ENCODE results near the gene ATP2A2.

ATP2A2 gene

DNA sequence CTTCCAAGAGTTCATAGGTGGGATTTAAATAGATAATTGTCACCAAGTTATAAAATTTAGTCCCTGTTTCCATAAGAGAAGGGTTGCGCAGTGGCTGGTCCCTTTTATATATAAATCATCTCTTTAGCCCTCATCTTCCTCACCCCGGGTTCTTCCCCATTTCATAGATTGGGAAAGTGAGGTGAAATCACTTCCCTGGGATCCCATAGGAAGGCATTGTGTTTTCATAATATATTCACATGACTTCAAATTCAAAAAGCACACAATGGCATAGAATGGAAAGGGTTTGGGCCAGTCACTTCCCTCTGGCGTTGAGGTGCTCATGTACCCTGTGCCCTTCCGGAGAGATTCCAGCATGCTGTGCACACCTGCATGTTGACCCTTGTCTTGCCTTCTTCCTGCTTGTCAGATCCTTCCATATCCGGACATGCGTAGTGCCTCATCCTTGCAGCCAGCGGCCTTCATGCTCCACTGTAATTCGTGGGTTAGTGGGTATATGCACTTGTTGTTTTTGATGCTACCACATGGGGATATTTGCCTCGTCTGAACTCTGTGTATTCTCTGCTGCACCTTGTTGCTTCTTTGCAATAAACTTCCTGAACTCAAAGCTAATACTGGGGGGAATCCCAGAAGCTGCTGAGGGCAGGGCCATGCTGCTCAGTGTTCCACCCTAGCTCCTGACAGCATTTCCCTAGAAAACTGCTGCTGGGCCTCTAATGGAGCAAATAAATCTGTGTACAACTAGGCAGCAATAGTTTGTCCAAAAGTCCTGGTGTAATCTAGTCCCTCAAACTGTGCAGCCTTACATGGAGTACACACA, 62.9 kb downstream of the ATP2A2 start:
- DNase-seq (ENCODE audit: low read depth, low spot score) = no peak
- TF ChIP-seq, protein P1, sequence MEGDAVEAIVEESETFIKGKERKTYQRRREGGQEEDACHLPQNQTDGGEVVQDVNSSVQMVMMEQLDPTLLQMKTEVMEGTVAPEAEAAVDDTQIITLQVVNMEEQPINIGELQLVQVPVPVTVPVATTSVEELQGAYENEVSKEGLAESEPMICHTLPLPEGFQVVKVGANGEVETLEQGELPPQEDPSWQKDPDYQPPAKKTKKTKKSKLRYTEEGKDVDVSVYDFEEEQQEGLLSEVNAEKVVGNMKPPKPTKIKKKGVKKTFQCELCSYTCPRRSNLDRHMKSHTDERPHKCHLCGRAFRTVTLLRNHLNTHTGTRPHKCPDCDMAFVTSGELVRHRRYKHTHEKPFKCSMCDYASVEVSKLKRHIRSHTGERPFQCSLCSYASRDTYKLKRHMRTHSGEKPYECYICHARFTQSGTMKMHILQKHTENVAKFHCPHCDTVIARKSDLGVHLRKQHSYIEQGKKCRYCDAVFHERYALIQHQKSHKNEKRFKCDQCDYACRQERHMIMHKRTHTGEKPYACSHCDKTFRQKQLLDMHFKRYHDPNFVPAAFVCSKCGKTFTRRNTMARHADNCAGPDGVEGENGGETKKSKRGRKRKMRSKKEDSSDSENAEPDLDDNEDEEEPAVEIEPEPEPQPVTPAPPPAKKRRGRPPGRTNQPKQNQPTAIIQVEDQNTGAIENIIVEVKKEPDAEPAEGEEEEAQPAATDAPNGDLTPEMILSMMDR (IDR thresholded peaks at IDR 0.05; ENCODE audit: low read depth, low read length) = no peak
- H3K4me3 ChIP-seq (ENCODE audit: low read depth, low read length) = no peak overlapping the region
- in situ Hi-C loops (cut with HindIII; ENCODE audit: low sequenced_read_pairs) = no loop called here

DNA sequence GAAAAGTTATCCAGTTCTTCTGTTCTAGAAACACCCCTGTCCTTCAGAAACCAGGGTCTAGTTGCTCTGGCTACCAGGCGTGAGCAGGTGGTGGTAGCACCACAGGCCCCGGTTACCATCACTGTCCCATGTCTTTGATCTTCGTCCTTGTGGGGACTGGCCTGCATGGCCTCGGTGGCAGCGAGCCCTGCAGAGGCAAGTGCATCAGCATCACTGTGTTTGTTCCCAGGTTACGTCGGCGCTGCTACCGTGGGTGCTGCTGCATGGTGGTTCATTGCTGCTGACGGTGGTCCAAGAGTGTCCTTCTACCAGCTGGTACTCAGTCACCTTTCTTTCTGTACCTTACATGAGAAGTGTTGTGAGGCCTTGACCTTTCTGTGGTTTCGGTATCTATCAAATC, 63.6 kb downstream of the ATP2A2 start:
- in situ Hi-C loops (cut with HindIII; ENCODE audit: low sequenced_read_pairs) = no loop called here
- TF ChIP-seq, protein P1 (IDR thresholded peaks at IDR 0.05; ENCODE audit: low read depth, low read length) = no peak
- no peak overlapping the region for H3K4me3 ChIP-seq (ENCODE audit: low read depth, low read length)
- DNase-seq (ENCODE audit: low read depth, low spot score) = no peak

DNA sequence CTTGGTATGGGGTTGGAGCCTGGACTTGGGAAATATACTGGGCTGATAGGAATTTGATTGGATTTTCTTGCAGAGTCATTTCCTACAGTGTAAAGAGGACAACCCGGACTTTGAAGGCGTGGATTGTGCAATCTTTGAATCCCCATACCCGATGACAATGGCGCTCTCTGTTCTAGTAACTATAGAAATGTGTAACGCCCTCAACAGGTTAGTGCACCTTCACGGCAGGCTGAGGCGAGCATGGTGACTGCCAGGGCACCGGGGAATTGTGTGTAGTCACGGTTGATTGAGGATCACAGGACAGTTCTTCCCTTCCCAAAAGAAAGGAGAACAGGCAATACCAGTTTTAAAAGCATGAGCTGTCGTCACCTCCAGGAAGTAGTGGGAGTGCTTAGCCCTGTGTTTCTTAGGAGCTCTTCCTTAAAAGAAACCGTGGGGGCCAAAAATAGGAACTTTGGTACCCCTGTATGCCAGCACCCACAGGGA, 64.2 kb downstream of the ATP2A2 start:
- in situ Hi-C loops (cut with HindIII; ENCODE audit: low sequenced_read_pairs) = no loop called here
- TF ChIP-seq, protein P1 (IDR thresholded peaks at IDR 0.05; ENCODE audit: low read depth, low read length) = no peak
- no peak for DNase-seq (ENCODE audit: low read depth, low spot score)
- H3K4me3 ChIP-seq (ENCODE audit: low read depth, low read length) = no peak overlapping the region

DNA sequence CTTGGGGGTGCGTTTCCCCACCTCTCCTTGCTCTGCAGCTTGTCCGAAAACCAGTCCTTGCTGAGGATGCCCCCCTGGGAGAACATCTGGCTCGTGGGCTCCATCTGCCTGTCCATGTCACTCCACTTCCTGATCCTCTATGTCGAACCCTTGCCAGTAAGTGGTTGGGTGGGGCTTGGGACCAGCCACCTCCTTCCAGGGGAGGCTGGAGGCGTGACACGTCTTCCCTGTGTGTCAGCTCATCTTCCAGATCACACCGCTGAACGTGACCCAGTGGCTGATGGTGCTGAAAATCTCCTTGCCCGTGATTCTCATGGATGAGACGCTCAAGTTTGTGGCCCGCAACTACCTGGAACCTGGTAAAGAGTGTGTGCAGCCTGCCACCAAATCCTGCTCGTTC, 64.9 kb downstream of the ATP2A2 start:
- DNase-seq (ENCODE audit: low read depth, low spot score) = no peak
- in situ Hi-C loops (cut with HindIII; ENCODE audit: low sequenced_read_pairs) = no loop called here

DNA sequence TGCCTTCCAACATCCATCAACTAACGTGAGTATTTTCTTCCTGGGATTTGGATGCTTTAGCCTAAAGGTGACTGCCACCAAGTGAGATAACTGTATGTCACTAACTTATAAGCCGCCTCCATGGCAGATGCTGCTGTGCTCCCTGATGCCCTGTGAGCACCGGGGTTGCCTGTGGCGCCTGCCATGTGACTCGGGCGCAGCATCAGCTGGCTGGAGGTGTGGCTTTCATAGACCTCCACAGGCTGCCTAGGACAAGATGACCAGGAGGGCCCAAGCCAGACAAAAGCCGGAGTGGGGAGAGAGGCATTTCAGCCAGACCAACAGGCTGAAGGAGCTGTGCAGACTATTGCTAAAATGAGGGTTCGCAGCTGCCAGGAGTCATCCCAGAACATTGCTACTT, 66.7 kb downstream of the ATP2A2 start:
- DNase-seq (ENCODE audit: low read depth, low spot score) = no peak
- no peak overlapping the region for H3K4me3 ChIP-seq (ENCODE audit: low read depth, low read length)
- in situ Hi-C loops (cut with HindIII; ENCODE audit: low sequenced_read_pairs) = no loop called here

More for the DNA sequence above, 64.9 kb downstream of the ATP2A2 start:
- TF ChIP-seq, protein P1 (IDR thresholded peaks at IDR 0.05; ENCODE audit: low read depth, low read length) = no peak
- no peak overlapping the region for H3K4me3 ChIP-seq (ENCODE audit: low read depth, low read length)

DNA sequence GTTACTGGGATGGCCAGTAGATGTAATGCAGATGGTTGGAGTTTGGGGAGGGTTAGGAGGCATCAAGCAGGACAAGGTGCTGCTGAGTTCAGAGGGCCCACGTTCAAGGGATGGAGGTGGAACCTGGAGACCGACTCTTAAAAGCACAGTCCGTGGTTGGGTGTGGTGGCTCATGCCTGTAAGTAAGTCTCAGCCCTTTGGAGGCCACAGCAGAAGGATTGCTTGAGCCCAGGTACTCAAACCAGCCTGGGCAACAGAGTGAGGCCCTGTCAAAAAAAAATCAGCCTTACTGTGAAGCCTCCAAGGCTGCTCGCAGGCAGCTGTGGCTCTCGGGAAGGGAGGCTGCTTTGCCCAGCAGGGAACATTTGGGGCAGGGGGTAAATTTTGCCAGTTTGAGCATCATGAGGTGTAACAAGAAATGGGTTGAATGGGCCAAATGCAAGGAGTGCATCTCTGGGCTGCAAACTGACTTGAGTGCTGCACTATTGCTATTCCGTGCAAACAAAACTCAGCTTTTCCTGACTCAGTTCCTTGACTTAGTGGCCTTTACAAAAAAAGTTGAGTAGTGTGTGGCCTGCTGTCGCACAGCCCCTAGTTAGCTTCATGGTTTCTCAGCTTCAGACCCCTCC, 67.5 kb downstream of the ATP2A2 start:
- TF ChIP-seq, protein P1 (IDR thresholded peaks at IDR 0.05; ENCODE audit: low read depth, low read length) = no peak
- no peak for DNase-seq (ENCODE audit: low read depth, low spot score)
- in situ Hi-C loops (cut with HindIII; ENCODE audit: low sequenced_read_pairs) = no loop called here
- H3K4me3 ChIP-seq (ENCODE audit: low read depth, low read length) = no peak overlapping the region

More for the DNA sequence above, 66.7 kb downstream of the ATP2A2 start:
- TF ChIP-seq, protein P1 (IDR thresholded peaks at IDR 0.05; ENCODE audit: low read depth, low read length) = no peak

All from astrocyte of the spinal cord (primary cell).